GM21786 (cell line): ENCODE results near the gene CMTM7.
A peak's percentile ranks its signal among the peaks of the same experiment; 100 is the strongest.

ENCODE experiments used
- ATAC-seq: cut with Tn5 transposase; IDR thresholded peaks from one replicate; pipeline ENCODE4 v1.9.1; 2021; ENCODE audit not compliant: unreplicated experiment

CMTM7 gene, protein sequence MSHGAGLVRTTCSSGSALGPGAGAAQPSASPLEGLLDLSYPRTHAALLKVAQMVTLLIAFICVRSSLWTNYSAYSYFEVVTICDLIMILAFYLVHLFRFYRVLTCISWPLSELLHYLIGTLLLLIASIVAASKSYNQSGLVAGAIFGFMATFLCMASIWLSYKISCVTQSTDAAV

DNA sequence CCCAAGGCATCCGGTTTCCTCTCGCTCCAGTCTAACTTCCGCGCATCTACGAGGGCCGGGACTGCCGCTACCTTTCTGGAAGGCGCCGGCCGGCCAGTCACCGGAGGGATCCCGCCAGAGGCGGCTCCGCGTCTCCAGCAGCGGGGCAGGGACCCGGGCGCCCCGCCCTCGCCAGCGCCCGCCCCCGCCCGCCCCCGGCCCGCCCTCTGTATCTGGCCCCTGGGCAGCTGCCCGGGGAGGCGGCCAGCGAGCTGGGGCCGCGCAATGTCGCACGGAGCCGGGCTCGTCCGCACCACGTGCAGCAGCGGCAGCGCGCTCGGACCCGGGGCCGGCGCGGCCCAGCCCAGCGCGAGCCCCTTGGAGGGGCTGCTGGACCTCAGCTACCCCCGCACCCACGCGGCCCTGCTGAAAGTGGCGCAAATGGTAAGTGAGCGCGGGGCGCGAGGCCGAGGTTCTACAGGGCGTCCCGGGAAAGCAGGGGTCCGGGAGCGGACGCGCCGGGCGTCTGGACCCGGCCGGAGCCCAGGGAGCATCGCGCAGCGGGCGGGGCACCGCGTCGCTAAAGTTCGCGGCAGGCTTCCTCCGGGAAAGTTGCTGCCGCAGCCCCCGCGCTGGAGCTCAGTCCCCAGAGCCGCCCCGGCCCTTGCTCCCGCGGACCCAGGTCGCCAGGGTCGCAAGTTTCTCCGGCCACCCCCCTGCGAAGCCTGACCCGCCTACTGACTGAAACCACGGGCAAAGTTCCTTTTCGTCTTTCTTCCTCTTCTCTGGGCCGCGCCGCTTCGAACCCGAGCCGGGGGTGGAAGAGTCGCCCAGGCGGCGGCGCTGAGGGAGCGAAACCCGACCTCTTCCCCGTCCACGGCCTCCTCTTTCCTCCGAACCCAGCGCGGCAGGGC lies at the start of gene CMTM7:
TSS of gene CMTM7 (plus strand) at position 211 of the 893 bp plus-strand sequence. CDS start at position 265, 54 bp downstream.
- ATAC-seq = peak; percentile 20

DNA sequence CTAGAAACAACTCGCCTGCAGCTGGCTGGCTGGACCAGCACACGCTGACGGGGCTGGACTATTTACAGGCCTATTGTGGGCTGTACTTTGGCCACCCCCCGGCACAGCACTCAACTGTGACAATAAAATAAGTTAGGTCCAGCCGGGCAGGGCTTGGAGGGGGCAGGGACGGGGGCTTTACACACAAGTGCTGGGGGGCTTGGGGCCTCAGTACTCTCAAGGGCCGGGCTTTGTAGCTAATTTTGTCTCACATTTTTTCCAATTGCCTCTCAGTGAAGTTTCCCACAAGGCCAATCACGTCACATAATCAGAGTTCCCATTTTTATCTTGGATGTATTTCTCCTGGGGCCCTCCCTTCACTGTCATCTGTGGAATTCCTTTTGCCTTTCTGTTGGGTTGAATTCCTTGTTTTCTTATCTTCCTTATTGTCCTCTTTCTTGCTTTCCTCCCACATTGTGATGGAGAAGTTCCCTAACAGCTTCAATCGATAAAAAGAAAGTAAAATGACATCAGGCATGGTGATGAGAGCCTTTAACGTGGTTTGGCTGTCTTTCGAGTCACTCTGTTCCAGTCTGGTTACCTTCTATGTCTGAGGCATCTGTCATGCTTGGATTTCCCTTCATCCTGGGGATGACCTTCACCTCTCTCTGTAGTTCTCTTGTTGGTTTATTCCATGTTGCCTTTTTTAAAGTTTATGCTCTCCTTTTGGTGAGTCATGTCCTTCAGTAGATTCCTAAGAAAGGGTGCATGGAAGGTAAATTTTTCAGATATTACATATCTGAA lies 44.1 kb upstream of the CMTM7 start:
- no peak for ATAC-seq

DNA sequence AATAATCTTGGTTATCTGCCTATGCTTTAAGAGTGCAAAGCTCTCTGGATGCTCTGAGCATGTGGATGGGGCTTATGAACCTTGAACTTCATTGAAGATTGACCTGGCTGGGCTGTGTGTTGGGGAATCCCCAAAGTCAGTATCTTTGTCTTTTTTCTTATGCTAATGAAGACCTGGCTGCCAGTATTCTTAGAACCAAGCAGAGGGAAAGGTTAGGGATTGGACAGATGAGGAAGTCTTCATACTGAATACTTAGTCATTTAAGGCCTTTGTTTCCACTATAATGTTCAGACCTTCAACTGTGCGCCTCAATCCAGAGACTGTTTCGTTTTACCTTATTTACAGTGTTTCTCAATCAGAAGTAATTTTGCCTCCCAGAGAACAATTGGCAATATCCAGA lies 42.5 kb upstream of the CMTM7 start:
- no peak for ATAC-seq

DNA sequence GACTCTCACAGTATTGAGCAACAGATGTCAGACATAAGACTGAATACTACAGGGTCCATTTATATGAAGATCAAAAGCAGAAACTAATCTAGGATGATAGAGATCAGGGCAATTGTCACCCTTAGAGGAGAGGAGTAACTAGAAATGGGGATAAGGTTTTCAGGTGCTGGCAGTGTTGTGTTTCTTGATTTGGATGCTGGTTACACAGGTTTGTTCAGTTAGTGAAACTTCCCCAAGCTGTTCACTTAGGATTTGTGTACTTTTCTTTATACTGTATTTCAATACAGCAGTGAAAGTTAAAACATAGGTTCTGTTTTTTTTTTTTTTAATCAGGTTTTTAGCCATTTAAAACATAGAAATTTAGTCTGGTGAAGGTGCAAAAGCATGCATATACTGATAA lies 39.1 kb upstream of the CMTM7 start:
- no peak for ATAC-seq

DNA sequence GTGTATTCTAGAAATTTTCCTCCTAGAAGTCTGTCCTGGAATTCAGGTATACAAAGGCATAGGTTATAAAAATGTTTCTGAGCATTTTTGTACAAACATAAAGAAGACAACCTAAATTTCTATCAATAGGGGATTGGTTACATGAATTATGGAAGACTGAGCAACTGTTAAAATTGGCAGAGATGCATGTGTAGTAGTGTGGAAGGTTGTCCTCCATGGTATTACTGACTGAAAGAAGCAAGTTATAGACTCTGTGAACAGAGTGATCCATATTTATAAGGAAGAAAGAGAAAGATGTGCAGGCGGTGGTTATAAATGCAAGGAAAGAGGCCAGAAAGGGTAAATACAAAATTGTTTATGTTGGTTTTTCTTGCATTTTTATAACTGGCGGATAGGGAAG lies 38.3 kb upstream of the CMTM7 start:
- ATAC-seq = no peak

DNA sequence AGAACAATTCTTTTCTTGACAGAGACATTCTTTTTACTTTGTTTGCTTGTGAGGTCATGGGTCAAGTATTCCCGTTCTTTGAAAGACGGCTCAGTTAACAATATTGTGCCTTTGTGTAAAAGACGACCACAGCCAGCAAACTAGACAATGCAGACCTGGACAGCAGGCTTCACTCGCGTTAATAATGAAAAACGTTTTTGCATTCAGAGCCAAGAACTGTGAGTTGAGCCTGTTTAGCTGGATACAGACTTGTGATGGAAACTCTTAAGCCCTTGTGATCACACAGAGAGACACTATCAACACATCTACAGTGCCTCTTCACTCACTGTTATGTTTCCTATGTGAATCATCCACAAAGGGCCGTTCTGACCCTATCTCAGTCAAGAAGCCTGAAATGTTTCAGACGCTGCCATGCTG lies 37.3 kb upstream of the CMTM7 start:
- no peak for ATAC-seq

DNA sequence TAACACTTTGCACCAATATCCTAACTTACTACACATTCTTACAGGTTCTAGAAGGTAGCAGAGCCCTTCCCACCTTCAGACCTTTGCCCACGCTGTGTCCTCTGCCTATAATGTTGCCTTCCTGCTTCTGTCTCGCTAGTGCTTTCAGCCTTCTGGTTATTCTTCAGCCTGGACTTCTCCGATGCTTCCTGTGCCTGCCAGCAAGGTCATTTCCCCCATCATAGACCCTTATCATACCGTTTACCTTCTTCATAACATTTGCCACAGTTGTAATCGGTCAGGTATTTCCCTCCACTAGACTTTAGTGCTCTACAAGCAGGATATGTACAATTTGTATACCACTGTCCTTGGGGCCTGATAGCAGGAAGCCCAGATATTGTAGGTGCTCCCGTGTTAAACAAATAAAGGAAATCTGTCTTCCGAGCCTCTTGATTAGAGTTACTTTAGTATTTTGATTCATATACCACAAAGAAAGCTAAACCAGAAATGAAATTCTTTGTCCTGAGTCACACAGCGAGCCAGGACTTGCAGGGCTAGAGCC lies 35.8 kb upstream of the CMTM7 start:
- ATAC-seq = no peak

DNA sequence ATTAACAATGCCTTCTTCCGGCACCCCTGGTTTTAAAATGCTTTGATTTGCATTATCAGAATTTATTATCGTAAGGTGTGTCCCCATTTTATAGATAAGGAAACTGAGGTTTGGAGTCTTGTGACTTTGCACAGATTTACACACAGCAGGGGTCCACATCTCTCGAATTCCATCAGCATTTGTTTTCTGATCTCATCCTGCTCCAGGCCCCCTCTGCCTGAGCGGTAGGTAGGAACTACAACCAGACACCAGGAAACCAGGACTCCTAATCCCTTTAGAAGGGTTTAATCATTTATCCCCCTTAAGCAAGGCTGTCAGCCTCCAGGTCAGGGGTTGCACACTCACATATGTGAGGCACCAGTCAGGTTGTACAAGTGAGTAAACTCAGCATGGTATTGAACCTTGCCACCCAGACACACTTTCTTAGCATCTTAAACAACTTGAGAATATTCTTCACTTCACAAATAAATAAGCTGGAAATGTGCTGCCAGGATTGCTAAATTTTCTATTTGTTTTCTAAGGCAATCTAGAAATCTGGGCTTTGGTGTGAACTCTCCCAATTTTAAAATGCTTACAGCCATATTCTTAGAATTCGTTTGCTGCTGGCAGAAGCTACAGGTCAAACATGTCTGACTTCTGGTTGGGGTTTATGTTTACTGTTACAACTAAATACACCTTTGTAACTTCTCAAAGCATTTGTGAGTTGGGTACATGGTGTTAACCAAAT lies 31.7 kb upstream of the CMTM7 start:
- ATAC-seq = no peak

DNA sequence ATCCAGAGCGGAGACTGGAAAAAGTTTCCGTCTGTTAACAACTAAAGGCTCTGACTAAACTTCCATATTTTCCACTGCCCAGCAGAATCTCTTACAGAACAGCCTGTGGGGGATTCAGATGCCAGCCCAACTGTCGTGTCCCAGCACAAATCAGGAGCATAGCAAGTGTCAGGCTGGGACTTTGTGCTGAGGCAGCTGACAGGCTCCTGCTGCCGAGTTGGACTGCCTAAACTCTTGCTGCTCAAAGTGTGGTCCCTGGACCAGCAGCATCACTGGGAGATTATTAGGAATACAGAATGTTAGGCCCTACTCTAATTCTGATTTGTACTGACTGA lies 31.2 kb upstream of the CMTM7 start:
- ATAC-seq = no peak

DNA sequence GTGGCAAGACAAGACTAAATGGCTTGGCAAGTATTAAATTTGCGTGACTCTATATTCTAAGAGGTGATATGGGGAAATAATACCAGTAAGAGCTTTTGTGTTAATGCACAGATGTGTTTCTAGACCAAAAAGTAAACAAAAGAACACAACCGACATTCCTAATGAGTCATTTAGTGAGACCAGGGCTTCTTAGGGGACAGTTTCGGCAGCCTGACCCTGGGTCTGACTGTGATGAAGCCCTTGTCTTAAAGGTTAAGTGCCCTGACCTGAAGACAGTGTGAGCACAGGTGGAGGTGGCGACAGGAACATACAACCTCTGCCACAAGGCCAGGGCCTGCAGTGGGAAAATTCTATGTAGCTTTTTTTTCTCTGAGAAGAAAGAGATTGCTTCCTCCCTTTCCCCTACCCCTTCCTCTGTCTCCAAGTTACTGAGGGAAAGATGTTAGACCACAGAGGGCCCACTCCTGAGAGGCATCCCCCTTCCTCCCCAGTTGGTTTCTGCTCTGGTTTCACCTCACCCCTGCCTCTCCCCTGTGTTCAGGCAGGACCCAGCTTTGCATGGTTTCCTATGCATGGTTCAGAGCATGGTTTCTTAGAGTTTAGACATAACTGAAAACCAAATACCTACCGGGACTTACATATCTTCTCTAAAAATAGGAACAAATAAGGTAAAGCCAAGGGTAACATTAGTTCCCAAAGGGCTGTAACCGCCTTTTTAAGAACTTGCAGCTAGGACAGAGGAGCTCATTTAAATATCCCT lies 24.8 kb upstream of the CMTM7 start:
- ATAC-seq = peak; percentile 73

DNA sequence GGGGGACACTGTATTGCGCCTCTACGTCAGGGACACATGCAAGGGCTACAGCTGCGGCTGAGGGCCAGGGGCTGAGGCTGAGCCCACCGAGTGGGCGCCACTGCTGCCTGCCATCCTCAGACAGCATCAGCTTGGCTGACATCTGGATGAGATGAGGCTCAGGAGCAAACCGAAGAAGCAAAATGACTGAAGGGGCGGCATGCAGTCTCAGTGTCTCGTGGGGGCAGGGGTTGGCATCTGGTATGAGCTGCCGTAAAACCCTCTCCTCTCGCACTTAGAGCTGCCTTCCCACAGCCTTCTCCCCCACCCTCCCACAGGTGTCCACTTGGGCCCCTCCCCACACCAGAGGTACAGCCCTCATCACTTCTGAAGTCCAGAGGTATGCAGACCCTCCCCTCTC lies 24.2 kb upstream of the CMTM7 start:
- peak; percentile 3 for ATAC-seq

DNA sequence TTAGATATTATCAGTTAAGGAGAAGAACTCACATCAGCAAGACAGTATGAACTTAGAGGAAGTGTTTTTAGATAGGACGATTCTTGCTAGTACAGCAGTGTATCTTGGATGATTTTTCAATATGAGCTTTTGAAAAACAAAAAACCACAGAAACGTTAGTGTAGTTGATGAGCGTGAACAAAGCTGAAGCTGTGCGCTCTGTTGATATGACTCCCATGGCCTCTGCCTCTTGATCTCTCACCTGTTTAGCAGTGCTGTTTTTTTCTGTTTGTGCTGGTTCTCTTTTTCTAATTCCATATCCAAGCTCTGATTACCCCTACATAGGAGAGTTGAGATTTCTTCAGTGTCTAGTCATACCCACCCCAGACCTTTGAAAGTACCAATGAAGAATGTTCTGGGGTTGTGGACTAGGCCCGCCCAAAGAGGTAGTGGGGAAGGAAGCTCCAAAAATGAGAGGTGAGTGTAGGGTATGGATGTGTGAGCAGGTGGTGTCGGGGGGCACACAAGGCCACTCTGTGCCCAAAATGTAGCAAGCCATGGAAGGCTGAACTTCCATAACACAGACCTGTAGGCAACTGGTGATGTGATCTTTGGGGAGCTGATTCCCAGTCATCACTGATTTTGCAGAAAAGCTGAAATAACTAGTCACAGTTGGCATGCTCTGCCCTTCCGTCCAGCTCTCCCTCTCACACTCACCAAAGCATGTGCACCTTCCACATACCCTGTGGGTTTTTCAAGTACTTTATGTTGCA lies 20.0 kb upstream of the CMTM7 start:
- ATAC-seq = no peak

DNA sequence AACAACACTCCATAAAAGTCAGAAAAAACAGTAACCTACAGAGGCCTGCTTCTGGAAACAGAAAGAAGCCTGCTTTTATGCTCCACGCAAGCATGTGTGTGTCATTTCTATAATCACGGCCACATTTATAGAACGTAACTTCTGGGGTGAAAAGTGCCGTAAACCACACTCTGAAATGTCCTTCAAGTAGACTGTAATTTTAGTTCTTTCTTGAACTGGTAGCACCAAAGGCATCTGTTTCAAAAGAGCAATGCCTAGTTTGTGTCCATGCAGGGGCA lies 19.5 kb upstream of the CMTM7 start:
- no peak for ATAC-seq

DNA sequence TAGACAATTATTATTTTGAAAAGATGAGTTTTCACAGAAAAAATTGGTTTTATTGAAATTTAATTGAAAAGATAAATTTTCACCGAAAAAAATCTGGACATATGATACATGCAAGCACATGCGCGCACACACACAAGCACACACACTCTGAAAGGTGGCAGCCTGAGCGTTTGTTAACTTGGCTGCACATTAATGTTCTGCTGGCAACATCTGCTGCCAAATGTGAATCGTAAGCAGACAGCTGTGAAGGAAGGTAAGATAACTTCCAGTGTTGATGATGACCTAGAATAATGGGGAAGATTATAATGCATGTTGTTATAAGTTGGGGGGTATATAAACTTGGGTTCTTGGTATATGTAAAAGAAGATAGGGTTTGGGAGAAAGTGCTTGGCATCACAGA lies 18.4 kb upstream of the CMTM7 start:
- no peak for ATAC-seq

DNA sequence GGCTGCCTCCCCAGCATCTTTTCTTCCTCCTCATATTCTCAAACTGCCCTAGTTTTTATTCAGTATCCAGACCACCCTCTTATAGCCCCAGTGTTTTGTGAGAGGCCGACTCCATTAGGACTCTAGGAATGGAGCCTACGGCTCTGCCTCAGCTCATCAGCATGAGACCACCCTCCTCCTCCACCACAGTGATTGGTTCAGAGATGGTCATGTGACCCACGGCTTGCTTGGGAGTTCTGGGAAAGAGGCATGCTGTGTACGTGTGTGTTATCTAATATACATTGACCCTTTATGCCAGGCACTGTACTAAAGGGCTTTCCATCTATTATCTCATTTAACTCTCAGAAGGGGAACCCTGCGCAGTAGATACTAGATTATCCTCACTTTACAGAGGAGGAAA lies 17.8 kb upstream of the CMTM7 start:
- ATAC-seq = no peak

DNA sequence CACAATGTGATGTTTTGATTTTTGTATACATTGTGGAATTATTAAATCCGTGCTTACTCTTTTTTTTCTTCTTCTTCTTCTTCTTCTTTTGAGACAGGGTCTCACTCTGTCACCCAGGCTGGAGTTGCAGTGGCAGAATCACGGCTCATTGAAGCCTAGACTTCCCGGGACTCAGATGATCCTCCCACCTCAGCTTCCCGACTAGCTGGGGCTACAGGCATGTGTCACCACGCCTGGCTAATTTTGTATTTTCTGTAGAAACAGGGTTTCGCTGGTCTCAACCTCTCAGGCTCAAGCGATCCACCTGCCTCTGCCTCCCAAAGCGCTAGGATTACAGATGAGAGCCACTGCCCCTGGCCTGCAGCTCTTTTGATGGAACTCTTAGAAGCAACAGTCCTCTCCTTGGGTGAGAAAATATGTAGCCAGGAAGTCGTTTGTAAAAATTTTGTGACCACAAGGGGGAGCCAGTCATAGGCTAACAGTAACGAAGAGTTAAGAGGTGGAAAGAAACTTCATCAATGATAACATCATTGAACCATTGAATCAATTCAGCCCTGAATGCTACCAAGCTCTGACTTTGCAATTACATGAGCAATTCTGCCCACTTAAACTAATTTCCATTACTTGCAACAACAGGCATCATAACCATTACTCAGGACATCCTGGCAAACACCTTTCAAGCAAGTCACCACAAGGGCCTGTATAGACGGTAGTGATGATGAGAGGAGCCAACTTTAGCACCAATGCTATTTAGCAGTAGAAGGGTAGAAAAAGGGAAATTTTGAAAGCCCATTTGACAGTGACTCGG lies 16.7 kb upstream of the CMTM7 start:
- peak; percentile 72 for ATAC-seq

DNA sequence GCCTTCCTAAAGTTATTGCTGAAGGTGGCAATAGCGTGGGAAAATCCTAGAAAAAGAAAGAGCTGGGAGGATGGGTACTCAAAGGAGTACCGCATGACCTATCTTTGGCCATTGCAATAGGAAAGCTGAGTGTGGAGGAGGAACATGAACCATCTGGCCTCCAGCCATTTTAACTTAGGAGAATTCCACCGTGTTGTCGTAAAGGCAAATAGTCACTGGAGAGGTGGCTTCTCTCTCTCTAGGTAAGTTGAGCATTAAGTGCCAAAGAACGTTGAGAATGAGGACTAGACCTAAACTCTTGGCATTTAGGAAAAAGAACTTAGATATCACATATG lies 16.1 kb upstream of the CMTM7 start:
- ATAC-seq = no peak

DNA sequence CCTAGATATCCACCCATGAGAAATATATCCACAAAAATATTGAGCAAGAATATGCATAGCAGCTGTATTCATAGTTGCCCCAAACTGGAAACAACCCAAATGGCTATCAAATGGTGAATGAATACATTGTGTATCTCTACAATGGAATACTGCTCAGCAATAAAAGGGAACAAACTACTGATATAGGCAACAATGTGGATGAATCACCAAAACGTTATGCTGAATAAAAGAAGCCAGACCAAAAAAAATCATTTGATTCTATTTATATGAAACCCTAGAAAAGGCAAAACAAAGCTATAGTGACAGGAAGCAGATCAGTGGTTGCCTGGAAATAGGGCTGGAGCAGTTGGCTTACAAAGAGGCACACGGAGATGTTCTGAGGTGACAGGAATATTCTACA lies 15.5 kb upstream of the CMTM7 start:
- ATAC-seq = no peak

DNA sequence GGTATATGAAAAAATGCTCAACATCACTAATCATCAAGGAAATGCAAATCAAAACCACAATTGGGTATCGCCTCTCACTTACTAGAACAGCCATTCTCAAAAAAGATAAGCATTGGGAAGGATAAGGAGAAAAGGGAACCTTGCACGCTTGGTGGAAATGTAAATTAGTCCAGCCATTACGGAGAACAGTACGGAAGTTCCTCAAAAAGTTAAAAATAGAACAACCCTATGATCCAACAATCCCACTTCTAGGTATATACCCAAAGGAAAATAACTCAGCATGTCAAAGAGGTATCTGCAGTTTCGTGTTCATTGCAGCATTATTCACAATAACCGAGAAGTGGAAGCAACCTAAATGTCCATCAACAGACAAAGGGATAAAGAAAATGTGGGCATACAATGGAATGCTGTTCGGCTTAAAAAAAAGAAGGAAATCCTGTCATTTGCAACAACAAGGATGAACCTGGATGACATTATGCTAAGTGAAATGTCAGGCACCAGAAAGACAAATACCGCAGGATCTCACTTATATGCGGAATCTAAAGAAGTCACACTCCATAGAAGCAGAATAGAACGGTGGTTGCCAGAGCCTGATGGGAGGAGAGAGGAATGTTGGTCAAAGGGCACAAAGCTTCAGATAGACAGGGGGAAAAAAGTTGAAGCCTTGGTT lies 11.7 kb upstream of the CMTM7 start:
- ATAC-seq = no peak
